Measurements from ENCODE around the gene ASPG.

Gene ASPG

DNA sequence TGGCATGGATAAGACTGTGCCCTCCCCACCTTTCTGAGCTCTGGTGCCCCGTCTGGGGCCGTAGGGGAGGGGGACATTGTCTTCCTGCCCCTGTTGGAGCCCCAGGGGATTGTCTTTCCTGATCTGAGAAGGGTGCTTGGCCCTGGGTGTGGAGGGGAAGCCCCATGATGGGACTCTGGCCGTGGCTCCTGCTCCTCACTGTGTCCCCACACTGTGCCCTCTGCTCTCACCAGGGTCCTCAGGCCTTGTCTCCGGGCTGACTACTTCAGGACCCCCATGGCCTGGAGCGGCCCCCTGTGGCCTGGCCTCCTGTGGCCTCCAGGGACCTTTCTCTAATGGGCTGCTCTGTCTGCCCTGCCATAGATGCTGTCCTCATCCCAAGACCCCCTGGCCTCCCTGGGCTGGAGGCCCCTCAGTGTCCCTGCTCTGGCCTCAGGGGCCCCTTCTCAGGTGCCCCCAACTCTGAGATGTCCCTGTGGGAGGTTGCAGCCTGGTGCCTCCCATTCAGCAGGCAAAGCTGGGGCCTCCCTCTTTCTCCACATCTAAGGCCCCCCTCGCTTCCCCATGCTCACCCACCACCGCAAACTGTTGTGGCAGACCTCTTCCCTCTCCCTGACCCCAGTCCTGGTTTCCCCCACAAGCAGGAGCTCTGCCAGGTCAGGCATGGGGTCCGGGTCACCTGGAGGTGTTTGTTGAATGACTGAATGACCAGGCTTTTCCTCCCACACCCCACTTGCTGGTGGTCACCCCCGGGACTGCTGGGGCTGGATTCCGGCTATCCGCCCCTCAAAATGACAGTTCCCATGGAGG lies 56.8 kb downstream of the ASPG start:
- H3K36me3 ChIP-seq (ENCODE audit: control insufficient read depth, insufficient read depth, low read length): no peaks in the 10 kb centered on the region
- TF ChIP-seq, protein P1, sequence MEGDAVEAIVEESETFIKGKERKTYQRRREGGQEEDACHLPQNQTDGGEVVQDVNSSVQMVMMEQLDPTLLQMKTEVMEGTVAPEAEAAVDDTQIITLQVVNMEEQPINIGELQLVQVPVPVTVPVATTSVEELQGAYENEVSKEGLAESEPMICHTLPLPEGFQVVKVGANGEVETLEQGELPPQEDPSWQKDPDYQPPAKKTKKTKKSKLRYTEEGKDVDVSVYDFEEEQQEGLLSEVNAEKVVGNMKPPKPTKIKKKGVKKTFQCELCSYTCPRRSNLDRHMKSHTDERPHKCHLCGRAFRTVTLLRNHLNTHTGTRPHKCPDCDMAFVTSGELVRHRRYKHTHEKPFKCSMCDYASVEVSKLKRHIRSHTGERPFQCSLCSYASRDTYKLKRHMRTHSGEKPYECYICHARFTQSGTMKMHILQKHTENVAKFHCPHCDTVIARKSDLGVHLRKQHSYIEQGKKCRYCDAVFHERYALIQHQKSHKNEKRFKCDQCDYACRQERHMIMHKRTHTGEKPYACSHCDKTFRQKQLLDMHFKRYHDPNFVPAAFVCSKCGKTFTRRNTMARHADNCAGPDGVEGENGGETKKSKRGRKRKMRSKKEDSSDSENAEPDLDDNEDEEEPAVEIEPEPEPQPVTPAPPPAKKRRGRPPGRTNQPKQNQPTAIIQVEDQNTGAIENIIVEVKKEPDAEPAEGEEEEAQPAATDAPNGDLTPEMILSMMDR (IDR thresholded peaks at IDR 0.05; ENCODE audit: insufficient read depth, low read length, poor library complexity, severe bottlenecking): no peak
- H3K27me3 ChIP-seq (replicated peaks; ENCODE audit: control insufficient read depth, insufficient read depth, low read length): no peaks in the 10 kb centered on the region; the same call in none of the 2 replicates
- no peak overlapping the region for H3K4me3 ChIP-seq (replicated peaks; ENCODE audit: low read depth, low read length)
- DNase-seq (ENCODE audit: extremely low read depth, insufficient read length): no peak

DNA sequence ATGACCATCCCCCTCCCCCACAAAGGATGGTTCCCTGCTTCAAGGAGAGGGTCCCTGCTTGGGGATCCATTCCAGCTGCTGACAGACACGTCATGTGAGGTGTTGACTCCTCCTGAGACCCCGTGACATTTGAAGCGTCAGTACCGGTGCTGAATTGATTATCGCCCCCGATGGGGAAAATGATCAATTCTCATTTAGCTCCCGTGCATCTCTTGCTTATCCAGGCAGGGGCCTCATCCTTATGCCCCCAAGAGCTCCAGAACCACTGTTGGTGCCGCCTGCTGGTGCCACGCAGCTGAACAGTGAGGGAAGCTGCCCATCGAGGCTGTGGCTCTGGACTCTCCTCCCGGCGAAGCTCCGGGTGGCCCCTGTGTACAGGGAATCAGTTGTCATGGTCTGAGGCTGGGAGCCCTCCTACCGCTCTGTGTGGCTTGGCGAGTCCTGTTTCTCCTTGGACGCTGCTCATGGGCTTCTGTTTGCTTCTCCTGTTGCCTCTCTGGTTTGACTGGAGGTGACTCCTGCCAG lies 57.5 kb downstream of the ASPG start:
- H3K4me3 ChIP-seq (replicated peaks; ENCODE audit: low read depth, low read length): no peak overlapping the region
- no peaks in the 10 kb centered on the region; the same call in none of the 2 replicates for H3K27me3 ChIP-seq (replicated peaks; ENCODE audit: control insufficient read depth, insufficient read depth, low read length)
- TF ChIP-seq, protein P1 (IDR thresholded peaks at IDR 0.05; ENCODE audit: insufficient read depth, low read length, poor library complexity, severe bottlenecking): peak; percentile 9
- no peaks in the 10 kb centered on the region for H3K36me3 ChIP-seq (ENCODE audit: control insufficient read depth, insufficient read depth, low read length)
- DNase-seq (ENCODE audit: extremely low read depth, insufficient read length): no peak

DNA sequence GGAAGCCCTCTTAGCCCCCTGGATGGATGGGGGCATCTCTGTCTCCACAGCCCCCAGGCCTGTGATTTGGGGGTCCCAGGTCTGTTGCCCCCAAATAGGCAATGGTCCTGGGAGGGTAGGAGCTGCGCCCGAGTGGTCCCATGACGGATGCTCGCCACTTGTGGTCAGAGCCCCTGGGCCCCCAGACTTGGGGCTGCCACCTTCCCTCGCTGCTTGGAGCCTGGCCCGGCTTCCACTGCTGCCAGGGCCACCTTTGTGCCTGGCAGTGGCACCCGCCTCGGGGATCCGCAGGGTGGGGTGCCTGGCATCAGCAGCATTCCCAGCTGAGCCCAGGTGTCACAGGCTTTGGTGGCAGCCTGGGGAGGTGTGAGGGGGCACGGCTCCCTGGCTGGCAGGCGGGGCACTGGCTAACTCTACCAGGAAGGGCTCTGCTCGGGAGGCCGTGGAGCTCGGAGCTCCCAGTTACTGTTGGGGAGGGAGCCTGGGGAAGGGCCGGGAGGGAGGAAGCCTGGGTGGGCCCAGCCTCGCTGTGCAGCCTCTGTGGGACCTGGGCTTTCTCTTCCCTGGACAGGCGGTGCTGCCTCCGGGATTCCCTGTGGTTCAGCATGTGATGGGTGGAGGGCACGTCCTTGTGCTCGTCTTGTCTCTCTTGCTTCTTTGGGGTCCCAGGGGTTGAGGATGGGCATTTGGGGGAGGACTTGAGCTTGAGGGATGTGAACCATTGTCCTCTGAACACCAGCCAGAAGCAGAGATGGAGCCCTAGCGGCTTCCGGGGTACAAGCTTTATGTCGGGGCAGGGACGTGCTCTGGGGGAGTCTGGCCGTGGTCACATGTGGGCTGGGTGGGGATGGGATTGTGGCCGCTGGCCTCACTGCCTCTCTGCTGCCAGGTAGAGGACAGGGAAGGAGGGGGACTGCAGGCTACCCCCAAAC lies 58.3 kb downstream of the ASPG start:
- no peak overlapping the region for H3K4me3 ChIP-seq (replicated peaks; ENCODE audit: low read depth, low read length)
- DNase-seq (ENCODE audit: extremely low read depth, insufficient read length): no peak
- TF ChIP-seq, protein P1 (IDR thresholded peaks at IDR 0.05; ENCODE audit: insufficient read depth, low read length, poor library complexity, severe bottlenecking): no peak
- H3K36me3 ChIP-seq (ENCODE audit: control insufficient read depth, insufficient read depth, low read length): no peaks in the 10 kb centered on the region
- H3K27me3 ChIP-seq (replicated peaks; ENCODE audit: control insufficient read depth, insufficient read depth, low read length): no peaks in the 10 kb centered on the region; the same call in none of the 2 replicates

DNA sequence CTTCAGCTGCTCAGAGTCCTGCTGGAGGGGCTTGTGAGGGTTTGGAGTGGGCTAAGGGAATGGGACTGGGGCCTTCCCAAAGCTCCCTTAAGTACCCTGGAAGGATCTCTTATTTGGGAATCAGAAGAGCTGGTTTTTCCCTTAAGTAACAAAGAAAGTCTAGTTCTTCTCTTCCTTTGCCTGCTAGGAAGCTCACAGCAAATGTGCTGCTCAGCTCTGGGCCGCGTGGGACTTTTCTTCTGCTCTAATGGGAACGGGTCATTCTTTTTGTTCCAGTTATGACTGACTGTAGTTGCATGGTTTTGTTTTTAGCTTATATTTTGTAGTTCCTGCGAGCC lies 58.9 kb downstream of the ASPG start:
- H3K27me3 ChIP-seq (replicated peaks; ENCODE audit: control insufficient read depth, insufficient read depth, low read length): no peaks in the 10 kb centered on the region; the same call in none of the 2 replicates
- H3K36me3 ChIP-seq (ENCODE audit: control insufficient read depth, insufficient read depth, low read length): no peaks in the 10 kb centered on the region
- no peak overlapping the region for H3K4me3 ChIP-seq (replicated peaks; ENCODE audit: low read depth, low read length)
- DNase-seq (ENCODE audit: extremely low read depth, insufficient read length): no peak
- TF ChIP-seq, protein P1 (IDR thresholded peaks at IDR 0.05; ENCODE audit: insufficient read depth, low read length, poor library complexity, severe bottlenecking): no peak

DNA sequence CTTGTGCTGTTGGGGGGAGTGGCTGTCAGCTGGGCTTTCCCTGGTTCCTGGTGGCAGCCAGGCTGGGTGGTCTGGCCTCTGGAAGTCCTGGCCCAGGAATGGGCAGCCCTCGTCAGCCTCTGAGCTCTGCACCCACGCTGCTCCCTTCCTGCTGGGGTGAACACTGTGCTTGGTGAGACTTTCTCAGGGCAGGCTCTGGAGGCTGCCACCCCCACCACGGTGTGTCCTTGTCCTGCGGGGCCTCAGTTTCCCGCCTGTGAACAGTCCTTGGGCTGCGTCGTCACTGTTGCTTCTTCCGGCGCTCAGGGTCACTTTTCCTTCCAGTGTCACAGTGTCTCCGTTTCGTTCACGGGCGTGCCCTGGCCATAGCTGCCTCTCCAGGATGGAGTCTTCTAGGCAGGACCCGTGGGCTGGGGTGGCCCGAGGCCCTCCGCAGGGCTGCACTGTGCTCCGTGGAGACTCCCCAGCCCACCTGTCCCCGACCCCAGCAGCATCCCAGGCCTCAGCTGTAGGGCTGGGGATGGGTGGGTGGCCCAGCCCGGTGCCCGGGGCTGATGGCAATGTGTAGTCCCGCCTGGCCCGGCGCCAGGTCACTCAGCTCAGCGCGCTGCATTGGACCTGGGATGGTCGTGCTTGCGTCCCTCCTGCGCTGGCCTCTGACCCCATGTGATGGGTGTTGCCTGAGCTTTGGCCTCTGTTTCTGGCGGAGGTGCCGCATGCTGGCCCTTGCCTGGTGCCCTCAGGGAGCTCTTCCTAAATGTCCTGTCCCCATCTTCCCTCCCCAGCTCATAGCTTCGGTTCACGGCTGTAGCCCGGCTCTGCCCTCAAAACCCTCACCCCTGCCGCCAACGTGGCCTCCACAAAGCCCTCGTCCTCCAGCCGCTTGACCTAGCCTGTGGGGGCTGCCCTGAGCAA lies 59.7 kb downstream of the ASPG start:
- Histone ChIP-seq H3K27me3 (replicated peaks; ENCODE audit: control insufficient read depth, insufficient read depth, low read length) (no peaks in the 10 kb centered on the region; the same call in none of the 2 replicates), H3K36me3 (ENCODE audit: control insufficient read depth, insufficient read depth, low read length) (no peaks in the 10 kb centered on the region), H3K4me3 (replicated peaks; ENCODE audit: low read depth, low read length) (no peak overlapping the region)
- DNase-seq (ENCODE audit: extremely low read depth, insufficient read length): no peak
- TF ChIP-seq, protein P1 (IDR thresholded peaks at IDR 0.05; ENCODE audit: insufficient read depth, low read length, poor library complexity, severe bottlenecking): no peak
